OCI-LY7 (cell line): Measurements from ENCODE around the gene RAE1. TPM values are rescaled to one million over a fixed set of nuclear protein-coding genes. Genes with fewer than 3 reads are reported as not detected.

Experiments
- BruUV-seq: library from RNA; stranded (reverse); fragments of 400-500 nt; replicated peaks from 2 replicates; lab custom pipeline; 2021; lab: Mats Ljungman, UMichigan
- CTCF ChIA-PET: fragments of 300-600 bp; sonication (Branson Sonifier 250); formaldehyde crosslinking; loops from one replicate; lab custom pipeline; 2022; ENCODE audit warnings: antibody characterized with exemption; ENCODE audit not compliant: unreplicated experiment; lab: Charles Lee
- POLR2A ChIA-PET: fragments of 300-600 bp; sonication (Branson Sonifier 250); formaldehyde crosslinking; loops from one replicate; lab custom pipeline; 2022; ENCODE audit warnings: antibody characterized with exemption; lab: Charles Lee
- DNase-seq: peaks from one replicate; pipeline ENCODE4 v3.0.0-alpha.2; 2015; ENCODE audit warnings: low spot score
- H2AFZ ChIP-seq: fragments of 200-600 bp; sonication (generic), shearing (Covaris generic); 2 replicates; pipeline ENCODE4 v1.6.1; 2014; ENCODE audit warnings: mild to moderate bottlenecking, antibody characterized with exemption, low read length, moderate library complexity
- H3K27ac ChIP-seq: fragments of 200-600 bp; sonication (generic); 2 replicates; pipeline ENCODE4 v1.5.1; 2014; ENCODE audit warnings: mixed run types, low read depth, mild to moderate bottlenecking, moderate library complexity, low read length, inconsistent platforms; ENCODE audit not compliant: poor library complexity, severe bottlenecking
- H3K36me3 ChIP-seq: fragments of 200-600 bp; sonication (generic); 2 replicates; pipeline ENCODE4 v1.6.1; 2014; ENCODE audit warnings: mild to moderate bottlenecking, antibody characterized with exemption, low read length, moderate library complexity, mixed read lengths; ENCODE audit not compliant: insufficient read depth
- H3K4me1 ChIP-seq: fragments of 200-600 bp; sonication (generic); 2 replicates; pipeline ENCODE4 v1.5.1; 2014; ENCODE audit warnings: mild to moderate bottlenecking, low read length; ENCODE audit not compliant: insufficient read depth, poor library complexity, severe bottlenecking
- H3K4me2 ChIP-seq: fragments of 200-600 bp; sonication (generic); 2 replicates; pipeline ENCODE4 v1.6.1; 2014; ENCODE audit warnings: mild to moderate bottlenecking, low read length
- H3K4me3 ChIP-seq: fragments of 200-600 bp; sonication (generic); 2 replicates; pipeline ENCODE4 v1.5.1; 2014; ENCODE audit warnings: mild to moderate bottlenecking, low read depth, low read length; ENCODE audit not compliant: poor library complexity, severe bottlenecking
- H3K79me2 ChIP-seq: fragments of 200-600 bp; sonication (generic); 2 replicates; pipeline ENCODE4 v1.6.1; 2016; ENCODE audit warnings: low read depth, mild to moderate bottlenecking, low read length, moderate library complexity, mixed read lengths; ENCODE audit not compliant: insufficient read depth
- H3K9me2 ChIP-seq: fragments of 200-600 bp; sonication (generic); 2 replicates; pipeline ENCODE4 v1.6.1; 2016; ENCODE audit warnings: mild to moderate bottlenecking, low read length, mixed read lengths; ENCODE audit not compliant: insufficient read depth
- H3K9me3 ChIP-seq: fragments of 200-600 bp; sonication (generic); 2 replicates; pipeline ENCODE4 v1.6.1; 2014; ENCODE audit warnings: mild to moderate bottlenecking, mixed run types, low read length, mixed read lengths
- H4K20me1 ChIP-seq: fragments of 200-600 bp; sonication (generic); 2 replicates; pipeline ENCODE4 v1.6.1; 2014; ENCODE audit warnings: mild to moderate bottlenecking, antibody characterized with exemption, low read length, moderate library complexity, mixed read lengths; ENCODE audit not compliant: insufficient read depth
- EZH2phosphoT487 ChIP-seq: fragments of 200-600 bp; sonication (generic); IDR thresholded peaks from 2 replicates; pipeline ENCODE4 v1.6.1; 2018; ENCODE audit warnings: low read depth, borderline replicate concordance, mild to moderate bottlenecking, mixed run types, antibody characterized with exemption, low read length, moderate library complexity, mixed read lengths
- intact Hi-C: fragments of 100-400 bp; cut with micrococcal nuclease; formaldehyde crosslinking; loops from one replicate; pipeline ENCODE4 v1.10.0; 2022; ENCODE audit not compliant: unreplicated experiment
- total RNA-seq, 2 experiments: library from RNA; depleted of rRNA in 1 of 2; stranded (reverse); fragments of >200 nt in 1 of 2; shearing (Covaris generic) in 1 of 2; gene quantifications; 2 replicates each; pipeline ENCODE4 v1.2.3, GENCODE V29; 2014 to 2022
- TF ChIP-seq, protein P1 (sequence below): fragments of 200-600 bp; sonication (generic); conservative IDR thresholded peaks from 2 replicates; pipeline ENCODE4 v1.5.1; 2014; ENCODE audit warnings: mild to moderate bottlenecking, antibody characterized with exemption, low read length, moderate library complexity, mixed read lengths

The RAE1 gene
- total RNA-seq, 2 experiments from 2014 or later = 55.0 to 57.4 TPM

GRCh38 chr20:57372157-57372556 lies 21.1 kb downstream of the RAE1 start:
- no peak for TF ChIP-seq EZH2phosphoT487
- TF ChIP-seq, protein P1, sequence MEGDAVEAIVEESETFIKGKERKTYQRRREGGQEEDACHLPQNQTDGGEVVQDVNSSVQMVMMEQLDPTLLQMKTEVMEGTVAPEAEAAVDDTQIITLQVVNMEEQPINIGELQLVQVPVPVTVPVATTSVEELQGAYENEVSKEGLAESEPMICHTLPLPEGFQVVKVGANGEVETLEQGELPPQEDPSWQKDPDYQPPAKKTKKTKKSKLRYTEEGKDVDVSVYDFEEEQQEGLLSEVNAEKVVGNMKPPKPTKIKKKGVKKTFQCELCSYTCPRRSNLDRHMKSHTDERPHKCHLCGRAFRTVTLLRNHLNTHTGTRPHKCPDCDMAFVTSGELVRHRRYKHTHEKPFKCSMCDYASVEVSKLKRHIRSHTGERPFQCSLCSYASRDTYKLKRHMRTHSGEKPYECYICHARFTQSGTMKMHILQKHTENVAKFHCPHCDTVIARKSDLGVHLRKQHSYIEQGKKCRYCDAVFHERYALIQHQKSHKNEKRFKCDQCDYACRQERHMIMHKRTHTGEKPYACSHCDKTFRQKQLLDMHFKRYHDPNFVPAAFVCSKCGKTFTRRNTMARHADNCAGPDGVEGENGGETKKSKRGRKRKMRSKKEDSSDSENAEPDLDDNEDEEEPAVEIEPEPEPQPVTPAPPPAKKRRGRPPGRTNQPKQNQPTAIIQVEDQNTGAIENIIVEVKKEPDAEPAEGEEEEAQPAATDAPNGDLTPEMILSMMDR = no peak
- Histone ChIP-seq H2AFZ (no peak overlapping the region), H3K4me2 (no peak overlapping the region), H3K9me3 (no peaks in the 10 kb centered on the region), H3K79me2 (no peaks in the 10 kb centered on the region), H3K27ac (no peak overlapping the region), H3K36me3 (peaks cover 100% of the 10 kb centered on the region), H3K4me3 (no peak overlapping the region), H3K9me2 (no peaks in the 10 kb centered on the region), H4K20me1 (no peaks in the 10 kb centered on the region), H3K4me1 (peaks cover 12% of the 10 kb centered on the region)
- ChIA-PET CTCF (interaction anchor here (0.6 kb wide), 1 partner anchor 238 kb away, joined by 4 read pairs; no protein-coding TSS in a partner anchor), POLR2A (no interaction called here)
- intact Hi-C loops = no loop called here
- no TSS peak for BruUV-seq
- DNase-seq = no peak

DNA sequence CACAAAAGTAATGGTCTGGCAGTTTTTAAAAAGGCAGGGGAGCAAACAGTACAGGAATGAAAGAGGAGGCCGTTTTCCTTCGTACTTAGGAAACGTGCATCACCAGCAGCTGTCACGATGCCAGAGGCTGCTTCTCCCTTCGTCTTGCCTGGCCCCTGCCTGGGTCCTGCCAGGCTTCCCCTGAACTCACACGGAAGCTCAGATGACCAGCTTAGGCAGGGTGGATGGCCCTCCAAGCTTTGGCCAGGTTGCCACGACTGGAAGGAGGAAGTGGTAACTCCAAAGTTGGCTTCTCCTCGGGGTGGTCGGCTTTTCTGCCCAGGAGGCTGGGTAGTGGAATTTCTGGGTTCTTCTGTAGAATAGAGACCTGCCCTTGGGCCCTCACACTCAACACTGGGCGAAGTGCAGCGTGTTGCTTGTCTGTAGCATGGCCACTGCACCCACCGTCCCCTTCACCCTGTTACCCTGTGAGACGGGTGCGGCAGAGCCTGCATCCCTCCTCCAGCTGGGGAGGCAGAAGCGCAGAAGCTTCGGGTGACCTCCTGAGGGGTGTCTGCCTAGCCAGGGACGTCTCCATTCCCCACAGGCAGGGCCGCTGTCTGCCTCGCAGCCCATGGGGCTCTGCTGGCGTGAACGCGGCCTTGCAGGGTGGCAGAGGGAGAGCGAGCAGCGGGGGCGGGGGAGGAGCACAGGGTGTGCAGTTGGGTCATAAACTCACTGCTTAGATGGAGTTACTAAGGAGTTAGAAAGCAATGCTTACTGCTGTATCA lies 21.7 kb downstream of the RAE1 start:
- POLR2A ChIA-PET = no interaction called here
- Histone ChIP-seq H2AFZ (no peak overlapping the region), H3K36me3 (peaks cover 100% of the 10 kb centered on the region), H3K9me3 (no peaks in the 10 kb centered on the region), H3K4me1 (peaks cover 12% of the 10 kb centered on the region), H3K4me3 (no peak overlapping the region), H3K79me2 (no peaks in the 10 kb centered on the region), H4K20me1 (no peaks in the 10 kb centered on the region), H3K4me2 (no peak overlapping the region), H3K27ac (no peak overlapping the region), H3K9me2 (no peaks in the 10 kb centered on the region)
- TF ChIP-seq EZH2phosphoT487 = no peak
- TF ChIP-seq, protein P1 = no peak
- intact Hi-C loops = no loop called here
- BruUV-seq = no TSS peak
- DNase-seq = no peak
- CTCF ChIA-PET = no interaction called here

DNA sequence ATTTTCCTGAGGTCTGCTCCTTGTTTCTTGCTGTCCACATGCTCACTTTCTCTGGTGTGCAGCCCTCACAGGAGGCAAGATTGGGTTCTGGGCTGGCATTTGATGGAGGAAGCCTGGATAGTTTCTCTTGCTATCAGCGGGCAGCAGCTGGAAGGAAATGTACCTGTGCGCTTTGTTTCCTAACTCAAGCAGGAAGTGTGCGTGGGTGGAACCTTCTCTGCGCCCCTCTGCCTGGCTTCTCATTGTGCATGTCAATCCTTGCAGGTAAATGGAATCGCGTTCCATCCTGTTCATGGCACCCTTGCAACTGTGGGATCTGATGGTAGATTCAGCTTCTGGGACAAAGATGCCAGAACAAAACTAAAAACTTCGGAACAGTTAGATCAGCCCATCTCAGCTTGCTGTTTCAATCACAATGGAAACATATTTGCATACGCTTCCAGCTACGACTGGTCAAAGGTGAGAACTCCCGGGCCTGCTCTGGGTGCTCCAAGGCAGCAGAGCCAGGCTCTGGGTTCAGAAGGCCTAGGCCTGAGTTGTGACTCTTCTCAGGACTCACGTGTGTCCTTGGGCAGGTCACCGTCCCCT lies 23.4 kb downstream of the RAE1 start:
- CTCF ChIA-PET = no interaction called here
- Histone ChIP-seq H3K4me2 (peak overlapping the region; percentile 20; the same call in 1 of the 2 replicates), H3K4me3 (no peak overlapping the region), H4K20me1 (no peaks in the 10 kb centered on the region), H3K27ac (peak overlapping the region; percentile 31), H3K79me2 (no peaks in the 10 kb centered on the region), H3K9me3 (no peaks in the 10 kb centered on the region), H2AFZ (no peak overlapping the region), H3K9me2 (no peaks in the 10 kb centered on the region), H3K36me3 (peaks cover 100% of the 10 kb centered on the region), H3K4me1 (peaks cover 12% of the 10 kb centered on the region)
- intact Hi-C loops = no loop called here
- no peak for DNase-seq
- POLR2A ChIA-PET = no interaction called here
- TF ChIP-seq, protein P1 = no peak
- TF ChIP-seq EZH2phosphoT487 = no peak
- no TSS peak for BruUV-seq
